ENCODE data around the gene FAXC. TPM values are rescaled to one million over a fixed set of nuclear protein-coding genes. Genes with fewer than 3 reads are reported as not detected.
"Not testable (repeated sequence)": the region's sequence is repeated elsewhere in the genome, so short reads cannot be mapped to it uniquely, and the experiment has no call there.

The FAXC gene
- total RNA-seq, 1 donor from 2014 or later, result 68.9 TPM

GRCh38 chr6:99345164-99345563, 4.3 kb downstream of the FAXC start:
- H3K4me3 Mint-ChIP-seq (ENCODE audit: unreplicated experiment), result no peak overlapping the region
- H3K36me3 Mint-ChIP-seq (ENCODE audit: unreplicated experiment), result no peaks in the 10 kb centered on the region
- H3K27ac Mint-ChIP-seq (ENCODE audit: unreplicated experiment), result no peak overlapping the region
- H3K4me1 Mint-ChIP-seq (ENCODE audit: low read depth, unreplicated experiment), result peaks cover 8% of the 10 kb centered on the region
- no peak for DNase-seq
- peaks cover 4% of the 10 kb centered on the region for H3K9me3 Mint-ChIP-seq (ENCODE audit: unreplicated experiment)
- no peaks in the 10 kb centered on the region for H3K27me3 Mint-ChIP-seq (ENCODE audit: unreplicated experiment)
- no peak for TF ChIP-seq CTCF (IDR thresholded peaks at IDR 0.05; ENCODE audit: partially characterized antibody, unreplicated experiment)

- Mint-ChIP-seq H3K27ac (ENCODE audit: unreplicated experiment) (no peak overlapping the region), H3K36me3 (ENCODE audit: unreplicated experiment) (no peaks in the 10 kb centered on the region)
- no peak for TF ChIP-seq CTCF (IDR thresholded peaks at IDR 0.05; ENCODE audit: partially characterized antibody, unreplicated experiment)
Measured at GRCh38 chr6:99344289-99344688, 5.2 kb downstream of the FAXC start.

GRCh38 chr6:99341862-99342455, 7.5 kb downstream of the FAXC start:
- no peaks in the 10 kb centered on the region for H3K36me3 Mint-ChIP-seq (ENCODE audit: unreplicated experiment)
- H3K27me3 Mint-ChIP-seq (ENCODE audit: unreplicated experiment), result no peaks in the 10 kb centered on the region
- H3K27ac Mint-ChIP-seq (ENCODE audit: unreplicated experiment), result no peak overlapping the region
- no peak for TF ChIP-seq CTCF (IDR thresholded peaks at IDR 0.05; ENCODE audit: partially characterized antibody, unreplicated experiment)
- DNase-seq, result no peak
- no peaks in the 10 kb centered on the region for H3K9me3 Mint-ChIP-seq (ENCODE audit: unreplicated experiment)
- H3K4me3 Mint-ChIP-seq (ENCODE audit: unreplicated experiment), result no peak overlapping the region
- peaks cover 4% of the 10 kb centered on the region for H3K4me1 Mint-ChIP-seq (ENCODE audit: low read depth, unreplicated experiment)

More at GRCh38 chr6:99344289-99344688, 5.2 kb downstream of the FAXC start:
- Mint-ChIP-seq H3K9me3 (ENCODE audit: unreplicated experiment) (peaks cover 4% of the 10 kb centered on the region), H3K4me1 (ENCODE audit: low read depth, unreplicated experiment) (peaks cover 8% of the 10 kb centered on the region), H3K27me3 (ENCODE audit: unreplicated experiment) (no peaks in the 10 kb centered on the region), H3K4me3 (ENCODE audit: unreplicated experiment) (peak overlapping the region; percentile 5)
- DNase-seq, result no peak

DNA sequence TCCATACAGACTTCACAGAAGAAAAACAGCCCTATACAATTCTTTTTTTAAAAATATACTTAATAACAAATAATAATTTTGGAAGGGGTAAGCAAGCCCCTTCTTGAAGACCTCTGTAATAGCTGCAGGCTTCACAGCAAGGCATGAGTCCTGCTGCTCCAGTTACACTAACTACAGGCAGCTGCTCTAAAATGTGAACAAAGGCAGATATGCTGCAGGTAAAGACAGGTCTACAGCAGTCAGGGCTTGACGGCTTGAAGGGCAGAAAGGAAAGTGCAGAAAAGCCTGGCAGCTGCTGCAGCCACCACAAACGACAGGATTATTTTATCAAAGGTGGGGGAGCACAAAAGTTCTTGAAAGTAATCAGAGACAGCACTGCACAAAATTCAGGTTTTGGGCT, 11.3 kb downstream of the FAXC start:
- TF ChIP-seq CTCF (IDR thresholded peaks at IDR 0.05; ENCODE audit: partially characterized antibody, unreplicated experiment), result no peak
- no peaks in the 10 kb centered on the region for H3K36me3 Mint-ChIP-seq (ENCODE audit: unreplicated experiment)
- H3K27me3 Mint-ChIP-seq (ENCODE audit: unreplicated experiment), result no peaks in the 10 kb centered on the region
- DNase-seq, result no peak
- H3K9me3 Mint-ChIP-seq (ENCODE audit: unreplicated experiment), result peaks cover 1% of the 10 kb centered on the region
- H3K27ac Mint-ChIP-seq (ENCODE audit: unreplicated experiment), result no peak overlapping the region
- peaks cover 2% of the 10 kb centered on the region for H3K4me1 Mint-ChIP-seq (ENCODE audit: low read depth, unreplicated experiment)
- H3K4me3 Mint-ChIP-seq (ENCODE audit: unreplicated experiment), result no peak overlapping the region

- not testable (repeated sequence) for H3K4me1 Mint-ChIP-seq (ENCODE audit: low read depth, unreplicated experiment); DNase-seq; H3K9me3 Mint-ChIP-seq (ENCODE audit: unreplicated experiment); H3K27ac Mint-ChIP-seq (ENCODE audit: unreplicated experiment); H3K27me3 Mint-ChIP-seq (ENCODE audit: unreplicated experiment); H3K4me3 Mint-ChIP-seq (ENCODE audit: unreplicated experiment); H3K36me3 Mint-ChIP-seq (ENCODE audit: unreplicated experiment)
Measured at GRCh38 chr6:99335298-99335697, 14.2 kb downstream of the FAXC start.
